COR-L47 (cell line): ENCODE measurements around the gene CMSS1.

Source experiments
- DNase-seq: peaks from one replicate; lab custom pipeline; 2025; lab: John Stamatoyannopoulos, UW

Gene CMSS1

DNA sequence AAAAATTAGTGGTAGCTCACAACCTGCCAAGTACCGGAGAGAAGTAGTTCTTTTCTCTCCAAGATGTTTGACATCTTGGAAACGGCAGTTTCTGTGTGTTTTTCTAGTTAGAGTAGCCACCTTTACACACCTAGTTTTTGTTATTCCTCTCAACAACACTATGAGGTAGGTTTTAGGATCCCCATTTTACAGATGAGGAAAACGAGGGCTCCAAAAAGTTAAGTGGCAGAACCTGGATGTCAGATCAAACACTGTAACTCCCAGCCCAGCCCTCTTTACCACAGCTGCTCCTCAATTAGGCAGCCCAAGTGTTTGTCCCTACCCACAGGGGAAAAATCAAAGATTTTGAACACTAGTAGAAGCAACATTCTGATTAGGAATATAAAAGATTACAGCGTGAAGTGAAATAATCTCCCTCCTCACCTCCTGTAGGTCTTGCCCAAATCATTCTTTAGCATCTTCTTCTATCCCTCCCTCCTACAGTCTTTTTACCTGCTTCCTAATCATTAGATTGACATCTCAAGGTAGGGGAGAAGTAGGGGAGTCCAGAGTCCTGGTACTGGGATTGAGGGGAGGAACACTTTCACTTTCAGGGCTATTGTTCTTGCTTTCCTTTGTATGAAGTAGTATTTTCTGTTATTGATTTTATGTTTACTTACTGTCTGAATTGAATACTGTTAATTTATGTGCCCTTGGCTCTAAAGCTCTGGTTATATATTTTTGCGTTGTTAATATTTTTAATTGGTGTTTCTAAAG is 142.6 kb downstream of the CMSS1 start:
- DNase-seq, result no peak

DNA sequence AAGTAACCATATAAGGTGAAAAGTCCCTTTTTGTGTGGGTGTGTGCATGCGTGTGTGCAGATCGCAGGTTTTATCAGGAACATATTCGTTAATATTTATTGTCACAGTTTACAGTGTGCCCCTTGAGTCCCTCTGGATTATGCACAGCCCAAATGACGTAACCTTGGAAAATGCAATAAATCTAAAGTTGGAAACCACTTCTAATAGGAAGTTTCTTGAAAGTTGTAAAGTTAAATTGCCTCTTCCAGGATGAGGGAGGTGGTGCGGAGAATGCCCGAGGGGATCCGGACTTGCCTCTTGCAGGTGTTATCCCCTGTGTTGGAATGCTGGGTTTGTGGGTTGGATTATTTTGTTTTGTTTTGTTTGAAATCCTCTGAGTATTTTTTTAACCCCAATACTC is 143.3 kb downstream of the CMSS1 start:
- no peak for DNase-seq

DNA sequence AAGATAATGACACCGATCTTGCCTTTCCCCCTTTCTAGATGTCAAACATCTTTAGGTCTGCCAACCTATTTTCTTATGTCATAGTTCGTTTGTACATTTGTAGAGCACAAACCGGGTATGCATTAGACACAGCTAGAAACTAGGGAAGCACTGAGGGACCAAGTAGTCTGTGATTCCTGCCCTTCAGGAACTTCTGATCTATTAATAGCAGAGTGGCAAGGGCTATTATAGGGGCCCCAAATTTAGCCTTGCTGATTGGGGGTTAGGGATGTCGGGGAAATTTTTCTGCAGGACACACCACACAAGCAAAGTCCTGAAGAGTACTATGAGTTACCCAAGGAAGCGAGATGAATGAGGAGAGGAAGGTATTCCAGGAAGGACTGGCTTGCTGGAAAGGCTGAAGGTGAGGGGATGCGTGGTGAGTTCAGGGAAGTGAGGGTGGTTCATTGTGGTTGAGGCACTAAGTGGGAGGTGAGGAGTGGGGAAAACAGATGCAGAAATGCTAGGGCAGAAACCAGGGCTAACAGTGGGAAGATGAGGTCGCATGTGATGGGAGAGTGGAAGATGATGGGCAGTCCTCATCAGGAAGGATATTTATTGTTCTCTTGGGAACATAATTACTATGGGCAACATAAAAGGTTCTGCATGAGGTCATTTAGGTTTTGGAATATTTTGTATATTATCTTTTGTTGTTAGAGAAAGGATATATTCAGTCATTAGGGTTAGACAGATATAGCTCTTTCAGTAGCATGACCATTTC is 144.3 kb downstream of the CMSS1 start:
- no peak for DNase-seq

DNA sequence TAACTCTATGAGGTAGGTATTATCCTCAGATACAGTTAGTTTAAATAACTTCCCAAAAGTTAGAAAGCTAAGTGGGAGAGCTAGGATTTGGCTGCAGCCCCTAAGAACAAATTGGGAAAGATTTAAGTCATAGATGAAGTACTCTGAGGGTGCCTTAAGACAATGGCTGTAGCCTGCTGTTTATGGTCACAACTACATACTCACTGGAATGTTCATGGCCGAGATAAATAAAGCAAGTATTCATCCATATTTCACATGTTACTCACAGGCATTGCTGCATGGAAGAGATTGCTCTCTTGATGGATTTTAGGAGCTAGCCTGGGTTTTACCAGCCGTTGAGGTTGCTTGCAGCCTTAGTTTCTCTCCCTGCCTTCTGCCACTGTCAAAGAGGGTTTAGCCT is 145.0 kb downstream of the CMSS1 start:
- no peak for DNase-seq

DNA sequence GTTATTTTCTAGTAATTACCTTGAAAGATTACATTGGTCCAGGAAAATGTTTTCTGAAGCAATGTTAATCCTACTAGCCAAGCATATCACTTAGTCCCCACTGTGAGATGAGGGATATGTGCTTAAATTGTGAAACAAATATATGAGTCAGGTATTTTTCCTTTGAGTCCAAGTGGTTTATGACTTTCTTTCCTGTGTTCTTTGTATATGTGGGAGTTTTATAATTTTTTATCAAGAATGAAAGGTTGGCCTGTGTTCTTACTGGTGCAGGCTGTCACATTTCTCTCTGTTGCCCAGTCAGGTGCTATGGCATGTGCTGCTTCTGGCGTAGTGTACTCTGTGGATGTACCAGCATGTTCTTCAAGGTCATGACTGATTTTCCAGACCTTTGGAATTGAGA is 147.4 kb downstream of the CMSS1 start:
- DNase-seq, result no peak

DNA sequence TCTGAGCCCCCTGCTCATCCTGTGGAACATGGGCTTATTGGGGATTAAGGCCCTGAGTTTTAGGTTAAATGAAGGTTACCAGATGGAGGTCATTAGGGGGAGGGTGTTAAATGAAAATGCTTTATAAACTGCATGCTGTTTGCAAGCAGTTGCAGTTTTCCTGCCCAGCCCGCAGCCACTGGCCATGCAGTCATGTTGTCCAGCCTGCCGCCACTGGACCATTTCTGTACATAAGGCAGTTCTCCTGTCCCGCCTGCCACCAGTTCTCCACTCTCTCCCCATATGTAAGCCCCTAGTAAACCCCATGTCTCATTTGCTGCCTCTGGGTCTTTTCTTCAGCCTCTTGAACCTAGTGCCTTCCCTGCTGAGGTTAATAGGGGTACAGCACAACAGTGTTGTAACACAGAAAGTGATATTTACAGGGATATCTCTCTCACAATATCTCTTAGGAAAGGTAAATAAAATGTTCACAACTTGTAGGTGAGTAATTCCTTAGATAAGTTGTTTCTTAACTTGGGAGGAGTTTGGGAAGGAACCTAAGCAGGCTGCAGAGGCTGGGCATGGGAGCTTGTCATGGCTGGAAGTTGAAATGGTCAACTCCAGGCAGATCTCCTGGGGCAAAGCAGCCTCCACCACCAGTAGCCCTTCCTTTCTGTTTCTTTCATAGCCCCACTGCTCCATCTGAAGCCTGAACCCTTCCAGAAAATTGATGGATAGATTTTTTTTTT is 148.2 kb downstream of the CMSS1 start:
- DNase-seq, result no peak

DNA sequence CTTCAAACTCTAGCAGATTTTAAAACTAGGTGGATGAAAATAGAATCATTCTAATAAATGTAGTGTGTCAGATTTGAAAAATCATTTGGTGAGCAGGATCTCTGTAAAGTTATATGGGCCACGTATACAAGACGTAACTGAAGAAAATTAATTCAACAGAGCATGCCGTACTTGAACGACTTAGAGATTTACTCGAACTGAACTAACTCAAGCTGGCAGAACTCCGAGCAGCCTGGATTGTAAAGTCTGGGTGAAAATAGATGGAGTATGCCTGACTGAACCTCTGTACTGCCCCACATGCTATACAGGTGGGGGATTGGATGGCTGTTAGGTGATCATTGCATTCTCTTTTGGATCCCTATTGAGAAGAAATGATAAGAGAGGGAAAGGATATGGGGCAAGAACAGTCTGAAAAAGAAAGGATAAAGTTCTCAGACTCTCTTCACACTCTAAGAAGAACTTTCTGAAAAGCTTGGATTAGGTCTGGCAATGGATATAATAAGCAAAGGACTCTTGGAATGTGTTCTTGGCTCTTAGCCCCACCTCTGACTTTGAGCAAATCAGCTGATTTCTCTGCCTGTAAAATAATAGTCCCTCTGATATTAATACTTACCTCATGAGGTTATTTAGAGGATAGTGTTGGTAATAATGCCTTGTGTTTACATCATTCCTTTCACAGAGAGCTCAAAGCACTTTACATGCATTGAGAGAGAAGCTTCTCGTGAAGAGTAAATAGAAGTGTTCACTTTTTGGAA is 149.2 kb downstream of the CMSS1 start:
- DNase-seq, result no peak

DNA sequence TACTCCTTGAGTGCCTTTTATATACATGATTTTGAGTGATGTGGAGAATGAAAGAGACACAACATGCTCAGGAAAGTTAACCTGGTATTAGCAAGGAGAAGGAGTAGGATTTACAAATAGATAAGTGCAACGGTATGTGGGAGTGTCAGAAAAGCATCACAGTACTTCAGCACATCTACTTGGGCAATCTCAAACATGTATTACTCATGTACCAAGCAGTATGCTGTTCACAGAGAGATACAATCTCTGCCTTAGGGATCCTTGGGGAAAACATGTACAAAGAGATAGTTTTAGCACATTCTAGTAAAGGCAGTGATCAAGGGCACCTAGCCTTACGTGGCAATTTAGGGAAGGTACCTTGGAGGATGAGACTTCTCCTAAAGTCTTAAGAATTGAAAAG is 150.1 kb downstream of the CMSS1 start:
- no peak for DNase-seq

DNA sequence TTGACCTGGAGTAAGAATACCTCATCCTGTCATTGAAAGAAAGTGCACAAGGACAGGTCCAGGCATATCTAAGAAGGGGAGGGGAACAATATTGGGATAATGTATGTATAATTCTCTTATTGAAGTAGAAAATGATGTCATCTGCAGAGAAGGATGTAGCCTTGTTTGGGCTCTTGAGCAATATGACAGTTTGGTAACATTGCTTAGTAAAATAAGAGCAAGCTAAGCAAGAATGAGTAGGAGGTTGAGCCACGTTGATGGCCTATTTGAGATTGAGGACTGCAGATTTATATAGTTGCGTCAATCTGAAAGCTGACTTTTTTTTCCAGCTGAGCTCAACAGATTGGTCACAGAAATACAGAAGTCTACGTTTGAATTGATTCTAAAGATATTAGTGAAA is 151.5 kb downstream of the CMSS1 start:
- DNase-seq, result no peak

DNA sequence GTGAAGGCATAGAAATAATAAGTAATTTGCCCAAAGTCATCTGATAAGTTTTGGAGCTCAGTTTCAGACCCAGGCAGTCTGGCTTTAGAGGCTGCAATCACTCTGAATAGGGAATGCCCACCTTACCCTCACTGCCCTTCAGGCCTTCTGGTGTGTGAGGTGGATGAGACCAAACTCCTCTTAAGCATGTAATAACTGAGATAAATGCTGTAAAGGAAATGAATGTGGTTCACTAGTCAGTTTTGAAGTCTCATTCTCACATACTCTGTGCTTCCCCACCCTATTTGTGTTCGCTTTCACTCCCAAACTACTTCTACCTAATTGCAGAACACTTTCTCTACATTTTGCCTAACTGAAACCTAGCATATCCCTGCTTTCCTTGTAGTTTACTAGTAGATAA is 152.5 kb downstream of the CMSS1 start:
- no peak for DNase-seq

DNA sequence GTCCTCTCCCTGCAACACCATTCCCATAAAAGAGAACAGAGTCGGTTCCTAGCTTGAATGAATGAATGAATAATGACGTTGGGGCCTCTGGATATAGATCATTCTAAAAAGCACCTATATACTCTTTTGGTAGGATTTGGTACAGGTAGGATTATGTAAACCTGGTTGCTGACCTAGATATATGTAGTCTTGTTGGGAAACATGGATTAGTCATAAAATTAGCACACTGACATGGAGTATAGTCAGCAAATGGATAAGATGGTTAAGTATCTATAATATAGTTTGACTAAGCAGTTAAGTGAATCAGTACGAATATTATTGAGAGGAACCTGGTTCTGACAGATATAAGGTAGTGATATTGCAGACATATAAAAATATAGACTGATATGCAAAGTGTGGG is 154.1 kb downstream of the CMSS1 start:
- DNase-seq, result no peak

DNA sequence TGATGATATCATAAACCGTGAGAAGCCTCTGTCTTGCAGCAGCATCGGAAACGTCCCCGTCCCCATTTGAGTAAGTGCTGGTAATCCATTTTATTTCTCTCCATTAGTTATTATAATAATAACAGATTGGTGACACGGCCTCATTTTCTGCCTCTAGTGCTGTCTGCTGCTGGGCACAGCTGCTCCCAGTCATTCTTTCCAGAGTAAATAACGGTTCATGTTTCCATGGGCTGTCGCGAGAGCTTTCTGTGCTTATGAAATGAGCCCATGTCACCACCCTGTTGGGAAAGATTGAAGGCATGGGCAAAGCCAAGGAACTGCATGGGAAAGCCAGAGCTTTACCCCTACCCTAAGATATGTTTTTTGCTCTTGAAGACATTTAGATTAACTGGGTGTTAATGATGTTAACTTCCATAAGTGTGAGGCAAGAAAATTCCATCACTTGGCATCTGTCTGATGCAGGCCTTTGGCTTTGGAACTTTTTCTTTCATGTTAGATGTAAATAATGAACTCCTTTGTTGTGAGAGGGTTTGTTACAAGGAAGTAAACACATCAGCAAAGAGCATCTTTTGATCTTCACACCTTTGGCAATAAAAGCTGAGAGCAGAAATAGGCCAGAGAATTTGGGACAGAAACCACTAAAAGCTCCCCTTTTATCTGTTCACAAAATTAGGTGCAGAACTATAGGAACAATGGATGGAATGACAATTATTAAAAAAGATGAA is 154.9 kb downstream of the CMSS1 start:
- DNase-seq, result no peak

DNA sequence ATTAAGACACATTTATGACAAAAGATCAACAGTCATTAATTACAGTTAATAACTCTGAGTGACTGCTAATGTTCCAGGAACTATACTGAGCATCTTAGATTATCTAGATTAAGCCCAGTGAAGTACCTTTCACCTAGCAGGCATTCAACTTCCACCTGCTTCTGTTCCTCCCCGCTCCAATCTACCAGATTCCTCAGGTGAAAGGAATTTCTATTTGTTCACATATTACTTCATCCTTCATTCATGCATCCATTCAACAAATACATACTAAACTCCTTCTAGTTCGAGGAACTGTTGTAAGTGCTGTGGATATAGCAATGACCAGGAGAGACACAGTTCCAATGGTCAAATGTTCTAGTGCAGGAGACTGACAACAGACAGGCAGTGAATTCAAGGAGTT is 157.3 kb downstream of the CMSS1 start:
- DNase-seq, result no peak

DNA sequence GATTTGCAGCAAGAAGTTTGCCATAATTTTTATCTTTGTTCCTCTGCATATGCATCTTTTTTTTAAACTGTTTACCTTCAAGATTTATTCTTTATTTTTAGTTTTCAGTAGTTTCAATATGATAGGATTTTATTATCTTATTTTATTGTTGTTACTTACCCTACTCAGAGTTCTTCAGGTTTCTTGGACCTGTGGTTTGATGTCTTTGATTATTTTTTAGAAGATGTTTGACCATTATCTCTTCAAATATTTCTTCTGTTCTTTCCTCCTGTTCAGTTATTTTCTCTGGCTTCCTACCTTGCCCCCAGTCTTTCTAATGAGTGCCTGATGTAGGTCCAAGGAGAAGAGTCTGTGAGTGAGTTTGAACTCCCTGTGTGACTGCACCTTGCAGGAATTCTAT is 158.9 kb downstream of the CMSS1 start:
- DNase-seq, result no peak

DNA sequence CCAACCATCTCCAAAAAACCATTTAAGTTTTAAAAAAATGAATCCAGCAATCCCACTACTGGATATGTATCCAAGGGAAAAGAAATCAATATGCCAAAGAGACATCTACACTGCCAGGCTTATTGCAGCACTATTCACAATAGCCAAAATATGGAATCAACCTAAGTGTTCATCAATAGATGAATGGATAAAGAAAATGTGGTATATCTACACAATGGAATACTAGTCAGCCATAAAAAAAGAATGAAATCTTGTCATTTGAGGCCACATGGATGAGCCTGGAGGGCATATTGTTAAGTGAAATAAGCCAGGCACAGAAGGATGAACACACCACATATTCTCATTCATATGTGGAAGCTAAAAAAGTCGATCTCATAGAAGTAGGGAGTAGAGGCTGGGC is 160.6 kb downstream of the CMSS1 start:
- DNase-seq, result no peak

DNA sequence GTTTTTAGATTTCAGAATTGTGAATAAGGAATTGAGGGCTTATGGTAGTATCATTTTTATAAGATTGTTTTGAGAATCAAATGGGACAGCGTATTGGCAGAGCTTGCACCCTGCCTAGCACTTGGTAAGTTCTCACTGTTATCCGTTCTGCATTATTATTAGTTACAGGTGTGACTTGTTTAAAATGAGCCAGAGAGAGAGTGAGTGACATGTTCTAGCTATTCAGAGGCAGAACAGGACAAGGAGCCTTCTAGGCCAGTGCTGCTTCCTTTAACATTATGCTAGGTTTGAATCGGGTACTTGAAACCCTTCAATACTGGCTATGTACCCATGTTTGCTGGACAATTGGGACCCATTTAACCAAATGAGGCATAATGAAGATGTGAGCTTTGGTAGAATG is 162.9 kb downstream of the CMSS1 start:
- no peak for DNase-seq

DNA sequence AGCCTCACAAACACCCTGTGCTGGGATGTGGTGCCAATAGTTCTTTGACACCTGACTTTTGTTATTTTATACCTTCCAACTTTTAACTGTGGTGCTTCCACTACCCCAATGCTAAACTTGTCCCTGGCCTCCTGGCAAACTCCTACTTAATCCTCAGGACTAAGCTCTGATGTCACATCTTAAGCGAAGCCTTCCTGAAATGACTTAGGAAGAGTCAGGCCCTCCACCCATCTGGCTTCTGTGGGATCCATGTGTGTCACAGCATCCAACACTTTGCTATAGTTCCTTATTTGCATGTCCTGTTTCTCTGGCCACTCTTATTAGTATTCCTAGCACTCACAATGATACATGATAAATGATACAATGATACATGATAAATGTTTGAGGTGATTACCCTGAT is 163.5 kb downstream of the CMSS1 start:
- DNase-seq, result no peak

DNA sequence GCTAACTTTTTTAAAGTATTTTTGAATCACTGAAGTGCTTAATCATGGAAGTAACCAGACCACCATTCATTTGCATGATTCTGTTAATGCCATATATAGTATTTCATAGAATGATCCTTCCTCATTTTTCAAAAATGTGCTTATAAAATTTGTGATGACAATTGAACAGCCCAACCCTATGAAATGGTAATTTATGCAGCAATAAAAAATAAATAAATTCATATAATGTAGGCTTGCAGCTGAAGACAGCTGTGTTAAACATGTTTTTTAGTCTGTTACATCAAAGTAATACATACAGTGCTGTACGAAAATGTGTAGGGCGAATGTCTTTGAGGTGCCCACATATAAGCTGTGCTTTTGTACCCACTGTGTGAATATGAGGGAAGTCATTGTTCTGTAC is 165.0 kb downstream of the CMSS1 start:
- DNase-seq, result no peak

DNA sequence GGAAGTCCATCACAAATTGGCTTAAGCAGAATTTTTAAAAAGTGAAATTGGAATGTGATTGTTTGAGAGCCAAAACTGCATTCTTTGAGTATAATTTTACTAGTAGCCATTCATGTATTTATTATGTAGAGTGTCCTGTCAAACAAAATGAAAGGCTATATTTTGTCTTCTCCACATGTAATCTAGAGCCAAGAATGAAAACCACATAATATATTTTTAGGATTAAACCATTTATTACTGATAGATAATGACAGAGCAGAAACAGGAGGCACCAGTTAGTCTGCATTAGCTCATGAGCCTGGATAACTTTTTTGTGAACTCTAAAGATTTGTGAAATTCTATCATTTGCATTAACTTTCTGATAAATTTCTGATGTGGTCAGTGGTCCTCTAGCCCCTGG is 166.5 kb downstream of the CMSS1 start:
- no peak for DNase-seq

DNA sequence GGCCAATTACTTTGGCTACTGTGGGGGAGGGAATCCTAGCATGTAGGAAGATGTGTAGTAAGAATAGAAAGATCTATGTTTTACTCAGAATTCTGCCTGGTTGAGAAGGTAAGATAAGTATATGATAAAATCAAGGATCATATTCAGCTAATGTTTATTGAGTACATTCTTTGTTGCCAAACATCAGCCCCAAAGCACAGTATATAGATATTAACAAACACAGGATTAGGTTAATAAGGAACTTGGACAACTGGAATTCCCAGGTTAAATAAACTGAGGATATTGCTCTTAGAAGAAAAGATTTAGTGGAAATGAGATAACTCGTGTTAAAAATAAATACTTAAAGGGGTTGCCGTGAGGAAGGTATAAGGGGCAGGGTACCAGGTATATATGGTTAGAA is 167.0 kb downstream of the CMSS1 start:
- DNase-seq, result no peak

DNA sequence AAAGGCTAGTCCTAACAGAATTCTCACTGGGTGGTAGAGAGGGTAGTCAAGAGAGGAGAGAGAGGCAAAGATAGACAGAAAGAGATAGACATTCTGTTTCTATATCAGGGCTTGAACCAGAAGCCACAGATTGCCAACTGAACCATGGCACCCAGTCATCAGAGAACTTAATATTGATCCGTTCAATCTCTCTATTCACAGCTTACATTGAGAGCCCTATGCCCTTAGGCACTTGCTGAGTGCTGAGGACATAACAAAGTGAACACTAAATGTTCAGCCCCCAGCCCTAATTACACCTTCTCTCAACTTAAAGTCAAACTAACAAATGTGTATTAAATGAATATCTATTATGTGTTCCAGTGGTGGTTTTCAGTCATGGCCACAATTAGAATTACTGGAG is 172.5 kb downstream of the CMSS1 start:
- DNase-seq, result no peak

DNA sequence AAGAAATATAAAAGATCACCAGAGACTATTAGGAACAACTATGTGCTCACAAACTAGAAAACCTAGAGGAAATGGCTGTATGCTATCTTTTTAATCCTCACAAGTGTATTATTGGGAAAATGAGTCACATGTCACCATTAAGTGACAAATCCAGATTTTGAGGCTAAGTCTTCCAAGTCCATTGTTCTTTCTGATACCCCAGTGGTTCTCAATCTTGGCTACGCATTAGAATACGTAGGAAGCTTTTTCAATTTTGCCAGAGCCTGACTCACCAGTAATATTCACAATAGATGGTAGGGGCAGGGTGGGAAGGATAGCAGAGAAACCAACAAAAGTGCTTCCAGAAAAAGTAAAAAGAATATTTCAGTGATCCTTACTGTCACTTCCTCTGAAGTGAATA is 179.6 kb downstream of the CMSS1 start:
- DNase-seq, result no peak
